Lower leg skin (tissue), 3 donors: ENCODE measurements around the gene ZNHIT6.

Experiments used
- CTCF ChIP-seq, 3 donors: fragments of 450-650 bp; IDR thresholded peaks; one replicate each; pipeline ENCODE4 v1.5.1; 2016; ENCODE audit warnings: antibody characterized with exemption in 3 of 3, mild to moderate bottlenecking in 3 of 3, moderate library complexity in 2 of 3
- POLR2A ChIP-seq, 2 donors: fragments of 450-650 bp; IDR thresholded peaks; one replicate each; pipeline ENCODE4 v1.6.1; 2016 to 2017; ENCODE audit warnings: antibody characterized with exemption in 2 of 2, mild to moderate bottlenecking in 1 of 2, moderate library complexity in 1 of 2

- TF ChIP-seq CTCF (IDR thresholded peaks at IDR 0.05) (no peak), POLR2A (IDR thresholded peaks at IDR 0.05) (no peak)
These were observed at the start of gene ZNHIT6 for GRCh38 chr1:85707990-85708828.
